Activated B cell treated with CpG ODN at 0.5 μM for 24 hours (primary cell): ENCODE results near the gene SGSM2. TPM values are rescaled to one million over a fixed set of nuclear protein-coding genes. Genes with fewer than 3 reads are reported as not detected.

Experiments used
- ATAC-seq: fragments of 200-7000 bp; cut with Tn5 transposase; one replicate; pipeline ENCODE4 v1.10.0; 2021; ENCODE audit warnings: low read depth, mild to moderate bottlenecking, moderate library complexity
- CTCF ChIA-PET: fragments of 350-600 bp; sonication (Branson Sonifier 250); formaldehyde crosslinking; loops from one replicate; lab custom pipeline; 2021; ENCODE audit warnings: antibody characterized with exemption; lab: Charles Lee
- POLR2A ChIA-PET: fragments of 350-600 bp; sonication (Branson Sonifier 250); formaldehyde crosslinking; loops from one replicate; lab custom pipeline; 2021; ENCODE audit warnings: antibody characterized with exemption; lab: Charles Lee
- DNase-seq: peaks from one replicate; pipeline ENCODE4 v3.0.0; 2022
- H3K27ac Mint-ChIP-seq: one replicate; pipeline ENCODE4 v1.8.0; 2020; ENCODE audit warnings: mixed read lengths
- H3K27me3 Mint-ChIP-seq: one replicate; pipeline ENCODE4 v1.8.0; 2021; ENCODE audit warnings: mixed read lengths
- H3K36me3 Mint-ChIP-seq: one replicate; pipeline ENCODE4 v1.8.0; 2021; ENCODE audit warnings: low read depth, mixed read lengths
- H3K4me1 Mint-ChIP-seq: one replicate; pipeline ENCODE4 v1.8.0; 2021; ENCODE audit warnings: mixed read lengths
- H3K4me3 Mint-ChIP-seq: one replicate; pipeline ENCODE4 v1.8.0; 2020; ENCODE audit warnings: mild to moderate bottlenecking, mixed read lengths
- H3K9me3 Mint-ChIP-seq: one replicate; pipeline ENCODE4 v1.8.0; 2020; ENCODE audit warnings: mixed read lengths
- intact Hi-C: fragments of 100-400 bp; cut with micrococcal nuclease; formaldehyde crosslinking; loops from one replicate; pipeline ENCODE4 v1.15.1; 2024
- total RNA-seq: library from RNA; stranded (reverse); gene quantifications from 2 replicates; pipeline ENCODE4 v1.2.3, GENCODE V29; 2022
- TF ChIP-seq, protein P1 (sequence below): fragments of 200-600 bp; IDR thresholded peaks from one replicate; pipeline ENCODE4 v1.8.0; 2022; ENCODE audit warnings: antibody characterized with exemption, mild to moderate bottlenecking

Gene SGSM2
- total RNA-seq, 1 donor from 2014 or later = 60.5 TPM

DNA sequence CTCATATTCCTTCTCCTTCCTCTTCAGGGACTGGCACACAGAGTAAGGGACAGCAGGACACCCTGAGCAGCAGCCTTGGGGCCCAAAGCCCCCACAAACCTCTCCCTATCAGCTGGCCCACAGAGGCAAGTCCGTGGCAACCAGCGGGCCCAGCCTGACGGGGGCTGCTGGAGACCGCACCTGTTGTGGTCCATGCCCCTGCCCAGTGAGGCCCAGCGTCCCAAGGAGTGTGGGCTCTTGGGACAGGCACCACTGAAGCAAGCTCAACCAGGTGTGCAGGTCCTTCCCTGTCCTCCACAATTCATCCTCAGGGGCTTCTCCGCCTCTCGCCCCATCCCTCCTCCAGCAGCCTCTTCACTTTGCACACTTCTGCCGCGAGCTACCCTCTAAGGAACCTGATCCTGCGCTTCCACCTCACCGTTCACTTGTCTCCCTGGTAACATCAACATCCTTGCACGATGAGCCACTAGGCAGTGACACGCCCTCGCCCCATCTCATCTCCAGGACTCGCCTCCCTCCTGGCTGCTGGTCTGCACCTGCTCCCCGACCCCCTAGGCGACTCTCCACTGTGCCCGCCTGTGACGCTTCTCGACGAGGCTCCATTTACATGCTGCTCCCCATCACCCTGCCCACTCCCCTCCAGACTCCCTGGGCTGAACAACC, 50.9 kb downstream of the SGSM2 start:
- H3K36me3 Mint-ChIP-seq = peaks cover 29% of the 10 kb centered on the region
- TF ChIP-seq, protein P1, sequence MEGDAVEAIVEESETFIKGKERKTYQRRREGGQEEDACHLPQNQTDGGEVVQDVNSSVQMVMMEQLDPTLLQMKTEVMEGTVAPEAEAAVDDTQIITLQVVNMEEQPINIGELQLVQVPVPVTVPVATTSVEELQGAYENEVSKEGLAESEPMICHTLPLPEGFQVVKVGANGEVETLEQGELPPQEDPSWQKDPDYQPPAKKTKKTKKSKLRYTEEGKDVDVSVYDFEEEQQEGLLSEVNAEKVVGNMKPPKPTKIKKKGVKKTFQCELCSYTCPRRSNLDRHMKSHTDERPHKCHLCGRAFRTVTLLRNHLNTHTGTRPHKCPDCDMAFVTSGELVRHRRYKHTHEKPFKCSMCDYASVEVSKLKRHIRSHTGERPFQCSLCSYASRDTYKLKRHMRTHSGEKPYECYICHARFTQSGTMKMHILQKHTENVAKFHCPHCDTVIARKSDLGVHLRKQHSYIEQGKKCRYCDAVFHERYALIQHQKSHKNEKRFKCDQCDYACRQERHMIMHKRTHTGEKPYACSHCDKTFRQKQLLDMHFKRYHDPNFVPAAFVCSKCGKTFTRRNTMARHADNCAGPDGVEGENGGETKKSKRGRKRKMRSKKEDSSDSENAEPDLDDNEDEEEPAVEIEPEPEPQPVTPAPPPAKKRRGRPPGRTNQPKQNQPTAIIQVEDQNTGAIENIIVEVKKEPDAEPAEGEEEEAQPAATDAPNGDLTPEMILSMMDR = no peak
- peaks cover 24% of the 10 kb centered on the region for H3K4me1 Mint-ChIP-seq
- ATAC-seq (no peak), DNase-seq (no peak)
- no peaks in the 10 kb centered on the region for H3K27me3 Mint-ChIP-seq
- intact Hi-C loops = no loop called here
- H3K27ac Mint-ChIP-seq = peak overlapping the region; percentile 36
- H3K4me3 Mint-ChIP-seq = no peak overlapping the region
- H3K9me3 Mint-ChIP-seq = no peaks in the 10 kb centered on the region
- ChIA-PET POLR2A (interaction anchor here (0.7 kb wide), 2 partner anchors 11 to 28 kb away, joined by 3 read pairs; no protein-coding TSS in a partner anchor), CTCF (interaction anchor here (0.8 kb wide), 1 partner anchor 28 kb away, joined by 5 read pairs; no protein-coding TSS in a partner anchor)

DNA sequence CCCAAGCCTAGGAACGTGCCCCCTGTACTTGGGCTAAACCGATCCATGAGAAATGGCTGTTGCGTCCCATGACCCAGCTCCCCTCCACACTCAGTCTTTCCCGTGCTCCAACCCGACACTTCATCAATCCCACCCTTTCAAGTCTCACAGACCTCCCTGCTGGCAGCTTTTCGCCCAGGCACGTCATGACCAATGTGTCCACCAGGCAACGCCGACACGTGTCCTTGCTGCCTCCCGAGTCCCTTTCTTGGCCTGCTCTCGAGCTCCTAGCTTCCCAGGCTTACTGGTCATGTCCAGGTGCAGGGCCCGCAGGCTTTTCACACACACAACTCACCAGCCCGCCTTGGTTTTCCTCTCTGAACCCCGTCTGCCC, 51.4 kb downstream of the SGSM2 start:
- intact Hi-C loops = no loop called here
- Mint-ChIP-seq H3K9me3 (no peaks in the 10 kb centered on the region), H3K27ac (peak overlapping the region; percentile 36), H3K27me3 (no peaks in the 10 kb centered on the region), H3K4me3 (no peak overlapping the region), H3K36me3 (peaks cover 29% of the 10 kb centered on the region), H3K4me1 (peaks cover 24% of the 10 kb centered on the region)
- CTCF ChIA-PET = interaction anchor here (0.8 kb wide), 1 partner anchor 27 kb away, joined by 5 read pairs; no protein-coding TSS in a partner anchor
- POLR2A ChIA-PET = interaction anchor here (0.7 kb wide), 1 partner anchor 28 kb away, joined by 3 read pairs; no protein-coding TSS in a partner anchor
- TF ChIP-seq, protein P1 = no peak
- no peak for DNase-seq
- ATAC-seq = no peak

DNA sequence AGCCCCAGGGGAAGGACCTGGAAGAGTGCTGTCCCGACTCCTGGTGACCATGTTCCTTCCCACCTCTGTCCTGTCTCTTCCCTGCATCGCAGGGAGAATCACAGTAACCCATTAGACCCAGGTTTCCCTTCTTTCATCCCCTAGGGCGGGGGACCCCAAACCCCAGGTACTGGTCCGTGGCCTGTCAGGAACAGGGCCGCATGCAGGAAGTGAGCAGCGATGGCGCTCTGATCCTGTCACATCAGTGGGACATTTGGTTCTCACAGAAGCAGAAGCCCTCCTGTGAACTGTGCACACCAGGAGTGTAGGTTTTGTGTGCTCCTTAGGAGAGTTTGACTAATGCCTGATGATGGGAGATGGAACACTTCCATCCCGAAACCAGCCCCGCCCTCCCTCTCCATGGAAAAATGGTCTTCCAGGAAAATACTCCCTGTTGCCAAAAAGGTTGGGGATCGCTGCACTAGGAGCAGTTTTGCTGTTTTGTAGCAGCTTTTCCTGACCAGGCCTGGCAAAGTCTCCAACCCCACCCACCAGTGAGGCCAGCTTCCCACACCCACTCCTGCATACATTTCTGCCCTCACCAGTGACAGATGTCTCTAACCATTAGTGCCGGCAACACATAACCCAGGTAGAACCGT, 53.0 kb downstream of the SGSM2 start:
- no peak for DNase-seq

DNA sequence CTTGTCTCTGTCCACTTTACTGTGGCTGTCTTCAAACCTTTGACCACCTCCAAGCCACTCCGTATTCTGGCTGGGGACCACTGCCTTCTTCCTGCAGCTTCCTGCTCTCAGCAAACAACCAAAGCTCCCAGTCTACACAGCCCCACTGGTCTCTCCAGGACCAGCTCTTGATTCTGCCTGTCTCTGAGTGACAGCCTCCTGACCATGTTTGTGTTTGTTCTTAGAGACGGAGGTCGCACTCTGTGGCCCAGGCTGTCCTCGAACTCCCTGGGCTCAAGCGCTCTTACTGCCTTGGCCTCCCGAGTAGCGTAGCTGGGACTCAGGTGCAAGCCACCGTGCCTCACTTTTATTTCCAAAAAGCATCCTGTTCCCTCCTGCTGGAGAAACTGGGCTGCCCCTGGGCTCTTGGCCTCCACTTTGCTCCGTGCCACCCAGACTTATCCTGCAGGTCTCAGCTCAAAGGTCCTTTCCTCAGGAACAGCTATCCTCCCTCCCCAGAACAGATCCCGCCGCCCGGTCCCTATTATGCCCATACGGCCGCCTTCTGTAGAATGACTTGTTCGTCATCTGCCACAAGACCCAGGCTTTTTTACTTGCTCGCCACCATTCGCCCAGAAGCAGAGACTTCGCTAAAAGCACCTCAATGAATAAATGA, 54.4 kb downstream of the SGSM2 start:
- peak overlapping the region; percentile 98 for H3K27ac Mint-ChIP-seq
- peaks cover 21% of the 10 kb centered on the region for H3K36me3 Mint-ChIP-seq
- peaks cover 42% of the 10 kb centered on the region for H3K4me1 Mint-ChIP-seq
- ChIA-PET POLR2A (interaction anchor here (0.5 to 4.4 kb wide), 14 partner anchors 8 to 395 kb away, joined by 3 to 103 read pairs (median 4); partner anchors contain the start of genes MNT, PAFAH1B1, SMG6 and SRR), CTCF (interaction anchor here (0.8 to 2.9 kb wide), 4 partner anchors 9 to 24 kb away, joined by 3 to 36 read pairs (median 14); no protein-coding TSS in a partner anchor)
- intact Hi-C loops = loop anchor here (1.0 to 2.0 kb wide), 4 partner anchors 9 to 319 kb away; partner anchors contain the start of genes CLUH, MNT, SGSM2 and TSR1
- no peak for DNase-seq
- no peaks in the 10 kb centered on the region for H3K27me3 Mint-ChIP-seq
- no peaks in the 10 kb centered on the region for H3K9me3 Mint-ChIP-seq
- H3K4me3 Mint-ChIP-seq = peak overlapping the region; percentile 98
- no peak for ATAC-seq
- TF ChIP-seq, protein P1 = no peak

More for the DNA sequence above, 53.0 kb downstream of the SGSM2 start:
- no peak for ATAC-seq
- Mint-ChIP-seq H3K9me3 (no peaks in the 10 kb centered on the region), H3K27ac (peak overlapping the region; percentile 73), H3K4me1 (peaks cover 30% of the 10 kb centered on the region), H3K4me3 (peak overlapping the region; percentile 38), H3K36me3 (peaks cover 25% of the 10 kb centered on the region), H3K27me3 (no peaks in the 10 kb centered on the region)
- intact Hi-C loops = no loop called here
- ChIA-PET POLR2A (interaction anchor here (1.6 to 4.4 kb wide), 2 partner anchors 9 to 12 kb away, joined by 5 to 103 read pairs; partner anchors contain the start of gene MNT), CTCF (interaction anchor here (2.4 kb wide), 1 partner anchor 25 kb away, joined by 23 read pairs; no protein-coding TSS in a partner anchor)
- TF ChIP-seq, protein P1 = no peak
